ENCODE data around the gene HDAC1.
A peak's percentile ranks its signal among the peaks of the same experiment; 100 is the strongest.
"Not testable (repeated sequence)": the region's sequence is repeated elsewhere in the genome, so short reads cannot be mapped to it uniquely, and the experiment has no call there.

HDAC1 gene

GRCh38 chr1:32263744-32264143 is 28.1 kb upstream of the HDAC1 start:
- in situ Hi-C loops (cut with HindIII; ENCODE audit: low pct_unique_long_range_greater_than_20kb, low sequenced_read_pairs) = no loop called here
- DNase-seq (ENCODE audit: low read depth in 1 of 2, low spot score in 1 of 2) = no peak
- no peak for TF ChIP-seq JUND (IDR thresholded peaks at IDR 0.05; ENCODE audit: low read depth)

GRCh38 chr1:32265846-32266245 is 26.0 kb upstream of the HDAC1 start:
- DNase-seq (ENCODE audit: low read depth in 1 of 2, low spot score in 1 of 2) = no peak
- in situ Hi-C loops (cut with HindIII; ENCODE audit: low pct_unique_long_range_greater_than_20kb, low sequenced_read_pairs) = no loop called here
- TF ChIP-seq JUND (IDR thresholded peaks at IDR 0.05; ENCODE audit: low read depth) = no peak

GRCh38 chr1:32266921-32267591 is 24.8 kb upstream of the HDAC1 start:
- DNase-seq (ENCODE audit: low read depth in 1 of 2, low spot score in 1 of 2) = peak in 1 of 2 experiments; percentile 8
- in situ Hi-C loops (cut with HindIII; ENCODE audit: low pct_unique_long_range_greater_than_20kb, low sequenced_read_pairs) = no loop called here
- TF ChIP-seq JUND (IDR thresholded peaks at IDR 0.05; ENCODE audit: low read depth) = no peak

- in situ Hi-C loops (cut with HindIII; ENCODE audit: low pct_unique_long_range_greater_than_20kb, low sequenced_read_pairs) = no loop called here
- TF ChIP-seq JUND (IDR thresholded peaks at IDR 0.05; ENCODE audit: low read depth) = no peak
- DNase-seq (ENCODE audit: low read depth in 1 of 2, low spot score in 1 of 2) = no peak
These were observed 22.1 kb upstream of the HDAC1 start for GRCh38 chr1:32269744-32270143.

- DNase-seq (ENCODE audit: low read depth in 1 of 2, low spot score in 1 of 2) = no peak
- TF ChIP-seq JUND (IDR thresholded peaks at IDR 0.05; ENCODE audit: low read depth) = no peak
- in situ Hi-C loops (cut with HindIII; ENCODE audit: low pct_unique_long_range_greater_than_20kb, low sequenced_read_pairs) = no loop called here
These were observed 19.1 kb upstream of the HDAC1 start for GRCh38 chr1:32272557-32273390.

- in situ Hi-C loops (cut with HindIII; ENCODE audit: low pct_unique_long_range_greater_than_20kb, low sequenced_read_pairs) = no loop called here
- TF ChIP-seq JUND (IDR thresholded peaks at IDR 0.05; ENCODE audit: low read depth) = no peak
- DNase-seq (ENCODE audit: low read depth in 1 of 2, low spot score in 1 of 2) = no peak
These were observed 18.3 kb upstream of the HDAC1 start for GRCh38 chr1:32273391-32274208.

GRCh38 chr1:32274646-32275340 is 17.1 kb upstream of the HDAC1 start:
- in situ Hi-C loops (cut with HindIII; ENCODE audit: low pct_unique_long_range_greater_than_20kb, low sequenced_read_pairs) = no loop called here
- DNase-seq (ENCODE audit: low read depth in 1 of 2, low spot score in 1 of 2) = no peak
- no peak for TF ChIP-seq JUND (IDR thresholded peaks at IDR 0.05; ENCODE audit: low read depth)

- no peak for TF ChIP-seq JUND (IDR thresholded peaks at IDR 0.05; ENCODE audit: low read depth)
- DNase-seq (ENCODE audit: low read depth in 1 of 2, low spot score in 1 of 2) = peak in 1 of 2 experiments; percentile 65
- in situ Hi-C loops (cut with HindIII; ENCODE audit: low pct_unique_long_range_greater_than_20kb, low sequenced_read_pairs) = no loop called here
These were observed 16.5 kb upstream of the HDAC1 start for GRCh38 chr1:32275424-32275823.

- DNase-seq (ENCODE audit: low read depth in 1 of 2, low spot score in 1 of 2) = no peak
- in situ Hi-C loops (cut with HindIII; ENCODE audit: low pct_unique_long_range_greater_than_20kb, low sequenced_read_pairs) = no loop called here
- TF ChIP-seq JUND (IDR thresholded peaks at IDR 0.05; ENCODE audit: low read depth) = no peak
These were observed 15.7 kb upstream of the HDAC1 start for GRCh38 chr1:32276032-32276782.

GRCh38 chr1:32284777-32285176 is 7.1 kb upstream of the HDAC1 start:
- in situ Hi-C loops (cut with HindIII; ENCODE audit: low pct_unique_long_range_greater_than_20kb, low sequenced_read_pairs); DNase-seq (ENCODE audit: low read depth in 1 of 2, low spot score in 1 of 2): not testable (repeated sequence)

GRCh38 chr1:32285658-32286057 is 6.2 kb upstream of the HDAC1 start:
- in situ Hi-C loops (cut with HindIII; ENCODE audit: low pct_unique_long_range_greater_than_20kb, low sequenced_read_pairs) = no loop called here
- TF ChIP-seq JUND (IDR thresholded peaks at IDR 0.05; ENCODE audit: low read depth) = no peak
- no peak for DNase-seq (ENCODE audit: low read depth in 1 of 2, low spot score in 1 of 2)

GRCh38 chr1:32286763-32287162 is 5.1 kb upstream of the HDAC1 start:
- in situ Hi-C loops (cut with HindIII; ENCODE audit: low pct_unique_long_range_greater_than_20kb, low sequenced_read_pairs) = no loop called here
- no peak for DNase-seq (ENCODE audit: low read depth in 1 of 2, low spot score in 1 of 2)
- TF ChIP-seq JUND (IDR thresholded peaks at IDR 0.05; ENCODE audit: low read depth) = no peak
